Type B pancreatic cell (in vitro differentiated cells): Measurements from ENCODE around the gene KCNJ6. TPM values are rescaled to one million over a fixed set of nuclear protein-coding genes. Genes with fewer than 3 reads are reported as not detected.

Experiments used
- DNase-seq: peaks from one replicate; pipeline ENCODE4 v3.0.0; 2021; ENCODE audit warnings: mixed read lengths; ENCODE audit not compliant: unreplicated experiment; ENCODE audit errors: extremely low spot score
- H3K27ac Mint-ChIP-seq: 2 replicates; pipeline ENCODE4 v1.8.0; 2021; ENCODE audit warnings: mild to moderate bottlenecking, mixed read lengths
- H3K27me3 Mint-ChIP-seq: 2 replicates; pipeline ENCODE4 v1.8.0; 2021; ENCODE audit warnings: mixed read lengths
- H3K36me3 Mint-ChIP-seq: 2 replicates; pipeline ENCODE4 v1.8.0; 2021; ENCODE audit warnings: mixed read lengths
- H3K4me1 Mint-ChIP-seq: one replicate; pipeline ENCODE4 v1.8.0; 2021; ENCODE audit warnings: mixed read lengths; ENCODE audit not compliant: unreplicated experiment
- H3K4me3 Mint-ChIP-seq: 2 replicates; pipeline ENCODE4 v1.8.0; 2021; ENCODE audit warnings: mild to moderate bottlenecking, mixed read lengths
- H3K9me3 Mint-ChIP-seq: 2 replicates; pipeline ENCODE4 v1.8.0; 2021; ENCODE audit warnings: mixed read lengths
- CTCF ChIP-seq: fragments of 200-600 bp; sonication (generic); conservative IDR thresholded peaks from 2 replicates; pipeline ENCODE4 v1.5.0; 2021; ENCODE audit warnings: antibody characterized with exemption, mild to moderate bottlenecking
- total RNA-seq: library from RNA; stranded (reverse); gene quantifications from 2 replicates; pipeline ENCODE4 v1.2.1, GENCODE V29; 2021; ENCODE audit warnings: low replicate concordance

Gene KCNJ6
- total RNA-seq, 1 donor from 2014 or later, result 2.1 TPM

GRCh38 chr21:37855647-37856625, 60.3 kb downstream of the KCNJ6 start:
- no peak overlapping the region for H3K27ac Mint-ChIP-seq
- H3K4me1 Mint-ChIP-seq, result no peaks in the 10 kb centered on the region
- no peak overlapping the region for H3K4me3 Mint-ChIP-seq
- no peaks in the 10 kb centered on the region for H3K27me3 Mint-ChIP-seq
- H3K9me3 Mint-ChIP-seq, result peaks cover 4% of the 10 kb centered on the region
- DNase-seq, result no peak
- no peaks in the 10 kb centered on the region for H3K36me3 Mint-ChIP-seq
- no peak for TF ChIP-seq CTCF

- H3K9me3 Mint-ChIP-seq, result peaks cover 4% of the 10 kb centered on the region
- H3K4me3 Mint-ChIP-seq, result no peak overlapping the region
- H3K27me3 Mint-ChIP-seq, result no peaks in the 10 kb centered on the region
- no peaks in the 10 kb centered on the region for H3K36me3 Mint-ChIP-seq
- no peak for DNase-seq
- TF ChIP-seq CTCF, result no peak
- H3K27ac Mint-ChIP-seq, result no peak overlapping the region
- H3K4me1 Mint-ChIP-seq, result no peaks in the 10 kb centered on the region
These were observed 61.0 kb downstream of the KCNJ6 start for GRCh38 chr21:37855271-37855646.

- H3K27ac Mint-ChIP-seq, result no peak overlapping the region
- no peak overlapping the region for H3K4me3 Mint-ChIP-seq
- DNase-seq, result no peak
- peaks cover 20% of the 10 kb centered on the region for H3K4me1 Mint-ChIP-seq
- H3K9me3 Mint-ChIP-seq, result no peaks in the 10 kb centered on the region
- peaks cover 15% of the 10 kb centered on the region for H3K27me3 Mint-ChIP-seq
- H3K36me3 Mint-ChIP-seq, result no peaks in the 10 kb centered on the region
- TF ChIP-seq CTCF, result no peak
These were observed 66.7 kb downstream of the KCNJ6 start for GRCh38 chr21:37849506-37850102.

GRCh38 chr21:37848721-37849490, 67.4 kb downstream of the KCNJ6 start:
- H3K9me3 Mint-ChIP-seq, result no peaks in the 10 kb centered on the region
- peaks cover 20% of the 10 kb centered on the region for H3K4me1 Mint-ChIP-seq
- H3K27me3 Mint-ChIP-seq, result peaks cover 15% of the 10 kb centered on the region
- H3K36me3 Mint-ChIP-seq, result no peaks in the 10 kb centered on the region
- H3K27ac Mint-ChIP-seq, result no peak overlapping the region
- DNase-seq, result no peak
- no peak for TF ChIP-seq CTCF
- no peak overlapping the region for H3K4me3 Mint-ChIP-seq

- DNase-seq, result no peak
- peaks cover 17% of the 10 kb centered on the region for H3K27me3 Mint-ChIP-seq
- H3K36me3 Mint-ChIP-seq, result no peaks in the 10 kb centered on the region
- no peaks in the 10 kb centered on the region for H3K9me3 Mint-ChIP-seq
- peaks cover 20% of the 10 kb centered on the region for H3K4me1 Mint-ChIP-seq
- no peak overlapping the region for H3K4me3 Mint-ChIP-seq
- H3K27ac Mint-ChIP-seq, result no peak overlapping the region
- no peak for TF ChIP-seq CTCF
These were observed 70.7 kb downstream of the KCNJ6 start for GRCh38 chr21:37845535-37845934.
